ENCODE data around the gene CLHC1.

Gene CLHC1

DNA sequence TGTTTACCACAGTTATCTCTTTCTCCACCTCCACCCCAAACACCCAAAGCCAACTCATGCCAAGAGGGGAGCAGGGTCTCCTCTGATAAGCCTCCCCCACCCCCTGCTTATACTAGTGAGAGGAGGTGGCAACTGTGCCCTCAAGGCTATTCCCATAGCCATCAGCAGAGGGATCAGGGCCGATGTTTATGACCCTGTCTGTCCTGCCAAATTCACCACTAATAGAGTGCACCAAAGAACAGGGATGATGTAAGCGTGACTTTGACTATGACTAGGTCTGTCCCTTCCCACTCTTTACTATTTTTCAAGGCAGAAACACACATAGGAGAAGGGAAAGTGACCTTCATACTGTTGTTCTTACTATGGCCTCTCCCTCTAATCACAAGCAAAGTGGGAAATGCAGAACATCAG, 74.6 kb downstream of the CLHC1 start:
- Mint-ChIP-seq H3K4me3 (no peak overlapping the region), H3K9me3 (no peaks in the 10 kb centered on the region), H3K4me1 (ENCODE audit: low read depth) (peaks cover 81% of the 10 kb centered on the region), H3K27me3 (no peaks in the 10 kb centered on the region), H3K27ac (peak overlapping the region; percentile 29), H3K36me3 (ENCODE audit: low read depth) (no peaks in the 10 kb centered on the region)
- intact Hi-C loops (cut with micrococcal nuclease), result no loop called here

DNA sequence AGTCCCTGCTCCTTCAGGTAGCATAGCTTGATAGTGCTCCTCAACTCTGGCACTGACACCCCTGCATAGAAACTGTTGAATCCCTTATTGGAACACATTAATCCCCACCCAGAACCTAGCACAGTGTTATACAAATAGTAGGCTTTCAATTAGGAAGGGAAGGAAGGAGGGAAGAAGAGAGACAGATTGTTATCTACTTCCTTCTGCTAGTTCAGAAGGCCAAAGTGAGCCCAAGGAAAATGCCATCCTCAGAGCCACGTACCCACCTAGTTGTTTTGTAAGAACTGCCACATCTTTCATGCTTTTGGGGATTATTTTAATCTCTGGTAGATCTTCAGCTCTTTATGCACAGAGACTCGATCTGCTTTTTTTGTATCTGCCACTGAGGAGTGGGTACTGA, 75.1 kb downstream of the CLHC1 start:
- Mint-ChIP-seq H3K4me1 (ENCODE audit: low read depth) (peaks cover 82% of the 10 kb centered on the region), H3K36me3 (ENCODE audit: low read depth) (no peaks in the 10 kb centered on the region), H3K27ac (peak overlapping the region; percentile 29), H3K9me3 (no peaks in the 10 kb centered on the region), H3K27me3 (no peaks in the 10 kb centered on the region), H3K4me3 (no peak overlapping the region)
- intact Hi-C loops (cut with micrococcal nuclease), result no loop called here

DNA sequence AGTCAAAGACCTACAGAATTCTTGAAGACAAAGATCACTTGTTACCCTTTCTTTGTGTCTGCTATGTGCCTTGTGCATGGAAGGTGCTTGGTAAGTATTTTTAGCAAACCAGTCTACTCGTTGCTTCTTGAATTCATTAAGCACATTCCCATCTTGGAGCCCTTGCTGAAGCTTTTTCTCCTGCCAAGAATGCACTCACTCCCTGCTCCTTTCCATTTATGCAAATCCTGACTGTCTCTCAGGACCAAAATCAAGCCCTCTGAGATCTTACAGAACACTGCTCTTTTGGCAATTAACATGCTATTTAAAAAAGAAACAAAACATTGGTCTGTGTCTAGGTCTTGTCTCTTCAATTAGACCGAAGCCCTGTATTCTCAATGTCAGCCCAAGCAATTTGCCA, 75.8 kb downstream of the CLHC1 start:
- intact Hi-C loops (cut with micrococcal nuclease), result no loop called here
- H3K36me3 Mint-ChIP-seq (ENCODE audit: low read depth), result no peaks in the 10 kb centered on the region
- H3K27ac Mint-ChIP-seq, result no peak overlapping the region
- H3K4me1 Mint-ChIP-seq (ENCODE audit: low read depth), result peaks cover 82% of the 10 kb centered on the region
- H3K9me3 Mint-ChIP-seq, result no peaks in the 10 kb centered on the region
- H3K27me3 Mint-ChIP-seq, result no peaks in the 10 kb centered on the region
- H3K4me3 Mint-ChIP-seq, result no peak overlapping the region

DNA sequence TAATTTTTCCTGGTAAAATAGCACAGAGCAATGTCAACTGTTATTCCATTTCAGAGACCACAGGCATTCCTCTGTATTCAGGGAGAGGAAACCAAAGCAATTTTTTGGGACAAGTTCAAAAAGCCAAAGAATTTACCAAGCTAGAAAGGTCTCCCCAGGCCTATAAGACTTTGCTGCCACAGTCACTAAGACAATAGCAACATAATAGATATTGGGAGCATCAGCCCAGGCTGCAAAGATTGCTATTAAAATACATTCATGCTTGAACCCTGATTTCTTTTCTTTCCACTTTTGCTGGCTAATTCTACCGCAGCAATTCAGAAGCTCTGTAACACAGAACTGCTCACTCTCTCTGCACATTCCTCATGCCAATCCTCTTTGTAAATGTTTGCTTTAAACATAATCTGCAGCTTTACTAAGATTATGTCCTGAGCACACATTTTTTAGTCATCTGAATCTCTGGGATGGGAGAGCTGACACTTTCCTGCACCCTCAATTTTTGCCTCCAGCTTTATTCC, 76.3 kb downstream of the CLHC1 start:
- H3K4me3 Mint-ChIP-seq, result no peak overlapping the region
- no peaks in the 10 kb centered on the region for H3K27me3 Mint-ChIP-seq
- no peaks in the 10 kb centered on the region for H3K9me3 Mint-ChIP-seq
- H3K36me3 Mint-ChIP-seq (ENCODE audit: low read depth), result no peaks in the 10 kb centered on the region
- H3K27ac Mint-ChIP-seq, result no peak overlapping the region
- intact Hi-C loops (cut with micrococcal nuclease), result no loop called here
- peaks cover 82% of the 10 kb centered on the region for H3K4me1 Mint-ChIP-seq (ENCODE audit: low read depth)

DNA sequence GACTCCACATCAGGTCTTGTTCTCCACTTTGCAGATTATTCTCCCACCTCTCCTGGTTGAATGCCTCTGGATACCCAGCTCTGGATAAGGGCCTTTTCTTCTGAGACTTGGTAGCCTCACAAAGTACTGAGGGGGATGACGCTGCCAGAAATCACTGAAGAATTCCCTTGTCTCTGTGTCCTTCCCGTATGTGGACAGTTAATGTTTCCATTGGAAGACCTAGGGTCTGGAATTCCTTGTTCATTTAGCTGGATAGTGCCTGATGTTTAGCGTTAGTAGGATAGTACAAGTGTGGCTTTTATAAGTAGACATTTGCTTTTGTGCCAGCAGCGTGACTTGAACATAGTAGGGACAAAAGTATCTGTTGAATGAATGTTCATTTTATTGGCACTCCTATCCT, 76.9 kb downstream of the CLHC1 start:
- Mint-ChIP-seq H3K27ac (no peak overlapping the region), H3K9me3 (no peaks in the 10 kb centered on the region), H3K4me1 (ENCODE audit: low read depth) (peaks cover 82% of the 10 kb centered on the region), H3K36me3 (ENCODE audit: low read depth) (no peaks in the 10 kb centered on the region), H3K27me3 (no peaks in the 10 kb centered on the region), H3K4me3 (no peak overlapping the region)
- intact Hi-C loops (cut with micrococcal nuclease), result no loop called here

DNA sequence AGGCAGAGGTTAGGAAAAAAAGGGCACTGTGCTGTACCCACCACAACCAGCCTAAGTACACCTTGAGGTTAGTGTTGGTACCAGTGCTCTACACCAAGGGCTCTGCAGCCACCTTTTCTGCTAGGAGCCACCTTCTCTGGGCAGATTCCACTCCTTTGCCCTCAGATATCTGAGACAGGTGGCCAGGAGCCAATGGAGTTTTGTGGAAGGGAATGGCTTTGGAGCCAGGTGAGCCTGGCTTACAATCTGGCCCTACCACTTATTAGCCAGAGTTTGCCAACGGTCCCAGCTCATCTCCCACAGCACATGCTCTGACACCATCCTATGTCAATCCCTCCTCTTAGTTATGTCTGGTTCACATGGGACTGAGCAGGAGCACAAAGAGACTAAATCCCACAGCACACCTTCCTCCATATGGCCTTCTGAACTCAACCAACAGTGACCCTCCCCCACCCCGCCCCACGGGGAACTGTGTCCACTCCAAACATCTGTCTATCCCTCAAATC, 77.5 kb downstream of the CLHC1 start:
- no peak overlapping the region for H3K27ac Mint-ChIP-seq
- H3K36me3 Mint-ChIP-seq (ENCODE audit: low read depth), result no peaks in the 10 kb centered on the region
- H3K9me3 Mint-ChIP-seq, result no peaks in the 10 kb centered on the region
- intact Hi-C loops (cut with micrococcal nuclease), result loop anchor here (1.0 to 5.0 kb wide), 3 partner anchors 17 to 102 kb away; partner anchors contain the start of gene RTN4
- H3K27me3 Mint-ChIP-seq, result no peaks in the 10 kb centered on the region
- H3K4me1 Mint-ChIP-seq (ENCODE audit: low read depth), result peaks cover 86% of the 10 kb centered on the region
- no peak overlapping the region for H3K4me3 Mint-ChIP-seq

DNA sequence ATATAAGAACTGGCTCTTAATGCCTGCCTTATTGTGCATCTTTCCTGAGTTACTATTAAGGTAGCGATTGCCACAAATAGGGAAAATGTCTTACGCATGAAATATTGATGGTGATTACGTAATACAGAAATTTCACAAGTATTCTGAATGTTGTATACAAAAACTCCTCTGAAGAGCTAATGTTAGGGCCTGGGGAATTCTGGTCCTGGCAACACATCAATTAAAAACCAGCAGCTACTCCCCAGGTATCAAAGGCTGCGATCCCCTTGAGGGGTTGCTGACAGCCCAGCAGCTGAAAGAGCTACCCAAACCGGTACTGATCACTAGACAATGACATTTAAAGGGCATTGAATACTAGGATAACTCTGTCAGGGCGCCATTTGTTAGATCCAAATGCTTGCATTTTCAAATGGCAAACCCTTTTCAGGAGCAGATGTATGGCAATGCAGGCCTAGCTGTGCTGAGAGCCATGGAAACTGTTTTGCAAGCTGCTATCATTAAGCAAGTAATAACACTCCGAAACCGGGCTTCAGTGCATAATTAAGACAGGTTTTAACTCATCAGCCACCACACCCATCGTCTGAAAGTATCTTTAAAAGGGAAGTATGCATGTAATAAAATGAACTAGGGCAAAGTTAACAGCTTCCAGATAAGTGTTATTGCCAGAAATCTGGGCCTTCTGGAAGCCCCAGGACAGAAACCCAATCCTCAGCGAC, 78.4 kb downstream of the CLHC1 start:
- Mint-ChIP-seq H3K36me3 (ENCODE audit: low read depth) (no peaks in the 10 kb centered on the region), H3K9me3 (no peaks in the 10 kb centered on the region), H3K4me3 (no peak overlapping the region), H3K4me1 (ENCODE audit: low read depth) (peaks cover 82% of the 10 kb centered on the region), H3K27me3 (no peaks in the 10 kb centered on the region), H3K27ac (no peak overlapping the region)
- intact Hi-C loops (cut with micrococcal nuclease), result loop anchor here (1.0 to 5.0 kb wide), 3 partner anchors 16 to 101 kb away; partner anchors contain the start of gene RTN4

DNA sequence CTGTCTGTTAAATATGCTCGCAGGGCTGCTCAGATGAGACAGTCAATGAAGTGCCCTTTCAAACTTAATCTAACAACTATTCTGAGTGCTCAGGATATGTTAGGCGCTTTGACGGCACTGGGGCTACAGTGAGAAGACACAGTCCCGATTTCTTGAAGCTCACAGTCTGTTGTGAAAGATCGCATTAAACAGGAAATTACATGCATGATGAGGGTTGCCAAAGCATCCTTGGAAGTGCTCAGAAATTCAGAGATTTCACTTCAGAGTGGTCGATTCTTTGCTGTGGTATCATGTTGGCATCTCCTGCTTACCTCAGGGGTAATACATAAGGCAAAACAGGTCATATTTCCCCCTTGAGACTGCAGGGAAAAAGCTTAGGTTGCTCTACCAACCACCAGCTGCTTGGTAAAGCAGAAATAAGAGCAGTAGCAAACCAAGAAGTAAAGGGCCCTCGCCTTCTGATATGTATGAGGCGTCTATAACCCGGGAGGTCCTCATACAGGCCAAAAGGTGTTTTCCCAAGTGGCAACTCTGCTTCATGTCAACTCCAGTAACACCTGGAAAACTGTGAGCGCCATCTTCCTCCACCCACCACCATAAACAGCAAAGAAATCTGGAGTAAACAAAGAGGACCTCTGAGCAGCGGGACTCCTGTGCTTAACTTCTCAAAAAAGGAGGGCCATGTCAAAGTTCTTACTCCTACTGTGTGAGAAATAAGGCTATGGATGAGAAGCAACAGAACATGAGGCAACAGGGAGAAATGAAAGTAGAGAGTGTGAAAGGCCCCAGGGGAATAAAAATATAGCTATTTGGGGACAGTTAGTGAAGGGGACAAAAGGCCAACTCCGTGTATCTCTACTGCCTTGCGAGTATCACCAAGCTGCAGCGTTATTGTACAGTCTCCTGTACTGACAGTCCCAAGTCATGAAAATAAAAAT, 79.3 kb downstream of the CLHC1 start:
- peak overlapping the region; percentile 52 for H3K27ac Mint-ChIP-seq
- no peaks in the 10 kb centered on the region for H3K9me3 Mint-ChIP-seq
- intact Hi-C loops (cut with micrococcal nuclease), result loop anchor here (5.0 kb wide), 2 partner anchors 35 to 100 kb away; partner anchors contain the start of gene RTN4

DNA sequence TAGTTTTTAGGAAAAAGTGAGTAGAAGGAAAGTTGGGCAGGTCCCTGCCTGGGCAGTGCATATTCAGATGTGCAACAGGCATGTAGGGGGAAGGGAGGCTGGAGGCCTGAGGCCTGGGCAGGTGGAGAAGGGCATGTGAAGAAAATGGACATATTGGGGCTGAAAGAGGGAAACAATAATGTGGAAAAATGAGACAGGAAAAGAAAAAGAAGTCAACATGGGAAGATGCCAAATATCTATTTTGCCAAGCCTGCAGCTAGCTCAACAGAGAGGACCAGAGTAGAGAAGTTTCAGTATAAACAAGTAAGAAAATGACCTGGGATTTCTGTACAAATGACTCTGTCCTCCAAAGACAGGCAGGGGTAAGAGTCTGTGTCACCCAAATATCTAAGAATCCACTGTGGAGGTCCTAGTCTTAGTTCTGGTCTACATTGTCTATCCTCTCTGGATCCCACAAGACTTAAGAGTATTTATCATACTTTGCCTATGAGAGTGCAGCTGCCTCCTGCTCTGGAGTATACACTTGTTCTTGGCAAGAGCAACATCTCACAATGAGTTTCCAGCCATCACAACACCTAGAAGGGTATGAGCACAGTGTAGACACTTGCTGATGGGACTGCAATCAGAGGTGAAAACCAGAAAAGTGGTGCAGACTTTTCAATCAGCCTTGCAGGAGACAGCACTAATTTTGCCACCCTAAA, 80.2 kb downstream of the CLHC1 start:
- no peaks in the 10 kb centered on the region for H3K36me3 Mint-ChIP-seq (ENCODE audit: low read depth)
- no peaks in the 10 kb centered on the region for H3K9me3 Mint-ChIP-seq
- peaks cover 68% of the 10 kb centered on the region for H3K4me1 Mint-ChIP-seq (ENCODE audit: low read depth)
- no peaks in the 10 kb centered on the region for H3K27me3 Mint-ChIP-seq
- H3K27ac Mint-ChIP-seq, result peak overlapping the region; percentile 41
- no peak overlapping the region for H3K4me3 Mint-ChIP-seq
- intact Hi-C loops (cut with micrococcal nuclease), result loop anchor here (5.0 kb wide), 2 partner anchors 35 to 100 kb away; partner anchors contain the start of gene RTN4

More for the DNA sequence above, 79.3 kb downstream of the CLHC1 start:
- no peaks in the 10 kb centered on the region for H3K36me3 Mint-ChIP-seq (ENCODE audit: low read depth)
- H3K4me1 Mint-ChIP-seq (ENCODE audit: low read depth), result peaks cover 77% of the 10 kb centered on the region
- H3K4me3 Mint-ChIP-seq, result no peak overlapping the region
- H3K27me3 Mint-ChIP-seq, result no peaks in the 10 kb centered on the region

DNA sequence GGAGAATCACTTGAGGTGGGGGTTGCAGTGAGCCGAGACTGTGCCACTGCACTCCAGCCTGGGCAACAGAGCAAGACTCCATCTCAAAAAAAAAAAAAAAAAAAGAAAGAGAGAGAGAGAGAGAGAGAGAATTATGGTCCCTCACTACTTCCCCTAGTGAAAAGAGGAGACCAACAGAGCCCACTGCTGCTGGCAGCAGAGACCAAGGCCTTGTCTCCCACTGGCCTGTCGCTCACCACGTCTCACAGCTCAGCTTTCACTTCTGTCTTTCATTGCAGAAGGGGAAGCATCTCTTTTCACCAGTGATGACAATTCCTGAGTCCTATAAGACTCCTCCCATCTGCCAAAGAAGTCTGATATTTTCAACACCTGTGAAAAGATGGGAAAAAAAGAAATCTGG, 81.3 kb downstream of the CLHC1 start:
- no peaks in the 10 kb centered on the region for H3K27me3 Mint-ChIP-seq
- H3K4me1 Mint-ChIP-seq (ENCODE audit: low read depth), result peaks cover 63% of the 10 kb centered on the region
- no peaks in the 10 kb centered on the region for H3K36me3 Mint-ChIP-seq (ENCODE audit: low read depth)
- no peak overlapping the region for H3K4me3 Mint-ChIP-seq
- intact Hi-C loops (cut with micrococcal nuclease), result loop anchor here (5.0 kb wide), 2 partner anchors 34 to 99 kb away; partner anchors contain the start of gene RTN4
- H3K27ac Mint-ChIP-seq, result peak overlapping the region; percentile 41
- no peaks in the 10 kb centered on the region for H3K9me3 Mint-ChIP-seq

DNA sequence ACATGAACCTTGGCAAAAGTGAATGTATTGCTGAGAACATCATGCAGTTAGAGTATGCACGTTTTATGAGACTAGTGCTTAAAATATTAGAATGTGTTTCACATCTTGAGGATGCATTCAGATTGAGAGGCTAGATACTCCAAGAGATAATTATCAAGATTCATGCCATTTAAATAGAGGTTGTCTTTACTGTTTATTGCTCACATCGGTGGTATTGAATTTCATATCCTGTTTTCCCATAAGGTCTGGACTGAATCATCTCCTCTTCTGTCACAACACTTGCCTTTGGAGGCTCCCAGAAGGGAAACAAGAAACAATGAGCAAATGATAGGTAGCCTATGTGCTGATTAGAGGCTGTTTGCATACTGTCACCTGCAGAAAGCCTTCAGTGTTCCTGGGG, 83.8 kb downstream of the CLHC1 start:
- Mint-ChIP-seq H3K27me3 (no peaks in the 10 kb centered on the region), H3K4me3 (no peak overlapping the region), H3K4me1 (ENCODE audit: low read depth) (peaks cover 45% of the 10 kb centered on the region), H3K9me3 (no peaks in the 10 kb centered on the region), H3K27ac (no peak overlapping the region), H3K36me3 (ENCODE audit: low read depth) (no peaks in the 10 kb centered on the region)
- intact Hi-C loops (cut with micrococcal nuclease), result no loop called here

DNA sequence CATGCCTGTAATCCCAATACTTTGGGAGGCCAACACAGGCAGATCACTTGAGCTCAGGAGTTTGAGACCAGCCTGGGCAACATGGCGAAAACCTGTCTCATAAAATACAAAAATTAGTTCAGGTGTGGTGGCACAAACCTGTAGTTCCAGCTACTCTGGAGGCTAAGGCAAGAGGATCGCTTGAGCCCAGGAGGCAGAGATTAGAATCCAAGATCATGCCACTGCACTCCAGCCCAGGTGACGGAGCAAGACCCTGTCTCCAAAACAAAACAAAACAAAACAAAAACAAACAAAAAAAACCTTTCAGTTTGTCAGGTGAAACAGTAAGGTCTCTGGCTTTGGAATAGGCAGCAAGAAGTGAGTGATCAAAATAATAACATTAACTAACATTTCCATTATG, 84.6 kb downstream of the CLHC1 start:
- H3K36me3 Mint-ChIP-seq (ENCODE audit: low read depth), result no peaks in the 10 kb centered on the region
- H3K27ac Mint-ChIP-seq, result no peak overlapping the region
- no peaks in the 10 kb centered on the region for H3K27me3 Mint-ChIP-seq
- H3K4me1 Mint-ChIP-seq (ENCODE audit: low read depth), result peaks cover 44% of the 10 kb centered on the region
- intact Hi-C loops (cut with micrococcal nuclease), result no loop called here
- no peak overlapping the region for H3K4me3 Mint-ChIP-seq
- no peaks in the 10 kb centered on the region for H3K9me3 Mint-ChIP-seq

DNA sequence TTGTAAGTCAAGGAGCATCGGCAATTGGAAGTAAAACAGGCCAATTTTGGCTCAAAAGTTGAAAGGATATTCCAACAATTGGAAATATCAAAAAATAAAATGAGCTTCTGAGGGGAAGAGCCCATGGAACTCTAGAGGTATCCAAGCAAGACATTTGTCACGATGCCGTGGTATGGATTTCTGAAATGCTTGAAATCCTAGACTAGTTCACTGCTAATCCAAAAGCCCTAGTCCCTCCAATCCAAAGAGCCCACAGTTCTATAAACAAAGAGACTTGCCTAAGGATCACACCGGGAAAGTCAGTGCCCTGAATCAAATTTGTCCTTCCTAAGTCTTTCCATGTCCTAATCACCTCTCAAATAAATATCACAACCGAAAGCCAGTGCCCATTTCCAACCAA, 85.1 kb downstream of the CLHC1 start:
- Mint-ChIP-seq H3K4me3 (no peak overlapping the region), H3K4me1 (ENCODE audit: low read depth) (peaks cover 45% of the 10 kb centered on the region), H3K9me3 (no peaks in the 10 kb centered on the region), H3K27me3 (no peaks in the 10 kb centered on the region), H3K27ac (no peak overlapping the region), H3K36me3 (ENCODE audit: low read depth) (no peaks in the 10 kb centered on the region)
- intact Hi-C loops (cut with micrococcal nuclease), result no loop called here

All from dendritic cell treated with granulocyte-macrophage colony-stimulating factor and Interleukin-4, amounts not matched to agents 40 ng/mL and 50 ng/mL, for 4 days (primary cell).